Kidney (tissue), 14 donors: ENCODE measurements around the gene EXOSC2. TPM values are rescaled to one million over a fixed set of nuclear protein-coding genes. Genes with fewer than 3 reads are reported as not detected.

ENCODE experiments used
- DNase-seq, 5 donors: peaks; one replicate each; pipeline ENCODE4 v3.0.0-alpha.2; 2013 to 2020
- FAIRE-seq: peaks from 2 replicates; lab custom pipeline; 2012; peaks lifted over from hg19 to GRCh38; lab: Jason Lieb, UNC
- H3K27ac ChIP-seq, 2 donors: one replicate each; pipeline ENCODE4 v1.7.0; 2013; ENCODE audit warnings: low read depth in 2 of 2, low read length in 2 of 2, inconsistent platforms in 1 of 2
- H3K27me3 ChIP-seq: one replicate; pipeline ENCODE4 v1.7.1; 2013; ENCODE audit warnings: low read length, inconsistent platforms; ENCODE audit not compliant: control insufficient read depth, insufficient read depth
- H3K36me3 ChIP-seq, 3 donors: one replicate each; pipeline versions ENCODE4 v1.7.0 to v1.7.1; 2013; ENCODE audit warnings: low read length in 3 of 3, control low read depth in 1 of 3, inconsistent platforms in 1 of 3; ENCODE audit not compliant: insufficient read depth in 3 of 3, control insufficient read depth in 2 of 3
- H3K4me1 ChIP-seq, 3 donors: one replicate each; pipeline versions ENCODE4 v1.7.0 to v1.7.1; 2013; ENCODE audit warnings: low read length in 3 of 3, inconsistent platforms in 1 of 3, low read depth in 1 of 3; ENCODE audit not compliant: control insufficient read depth in 2 of 3, insufficient read depth in 2 of 3
- H3K4me3 ChIP-seq, 3 donors: one replicate each; pipeline versions ENCODE4 v1.7.0 to v1.8.1; 2013; ENCODE audit warnings: low read length in 3 of 3, control low read depth in 1 of 3, inconsistent platforms in 1 of 3
- H3K9ac ChIP-seq, 3 donors: one replicate each; pipeline versions ENCODE4 v1.7.0 to v1.7.1; 2013; ENCODE audit warnings: low read length in 3 of 3, control low read depth in 1 of 3, inconsistent platforms in 1 of 3
- H3K9me3 ChIP-seq, 3 donors: one replicate each; pipeline versions ENCODE4 v1.7.0 to v1.7.1; 2013; ENCODE audit warnings: low read length in 3 of 3, control low read depth in 1 of 3, inconsistent platforms in 1 of 3; ENCODE audit not compliant: control insufficient read depth in 2 of 3, insufficient read depth in 1 of 3
- CTCF ChIP-seq: IDR thresholded peaks from 3 replicates; pipeline ENCODE4 v1.5.1; 2012; ENCODE audit warnings: mild to moderate bottlenecking, moderate library complexity, borderline replicate concordance; ENCODE audit not compliant: insufficient read depth; ENCODE audit errors: extremely low read depth
- intact Hi-C: fragments of 100-400 bp; cut with DNase I; formaldehyde crosslinking; loops from one replicate; pipeline ENCODE4 v1.11.1; 2022
- polyA plus RNA-seq: library from polyadenylated mRNA; stranded (reverse); fragments of 350-450 nt; fragmentation: Illumina TruSeq; extraction: RNeasy Lipid Tissue Mini Kit (QIAGEN cat#74804); gene quantifications from one replicate; pipeline ENCODE4 v1.2.3, GENCODE V29; 2014; ENCODE audit warnings: low read depth, low replicate concordance; ENCODE audit not compliant: insufficient read depth
- total RNA-seq: library from RNA; stranded (reverse); fragmentation: NEBNext Ultra II Directional; extraction: Animal tissue kit (Norgen Biotek cat#: 25700); gene quantifications from one replicate; pipeline ENCODE4 v1.2.1, GENCODE V29; 2021
- donor health status: control.
- donor health status: control.
- donor health status: control.
- donor health status: control.
- donor health status: control.
- donor health status: DM: yes; HTN: yes; CAD: no.
- donor health status: Normal renal cell carcinoma (clear cell type).

The EXOSC2 gene
- total and polyA plus RNA-seq, 2 donors from 2014 or later, result 13.0 to 26.4 TPM

- Histone ChIP-seq H3K4me1 (peaks cover 0 to 3% (median 0%) of the 10 kb centered on the region in 3 donors), H3K36me3 (no peaks in the 10 kb centered on the region), H3K9ac (no peak overlapping the region), H3K27ac (no peak overlapping the region), H3K27me3 (peaks cover 41% of the 10 kb centered on the region), H3K4me3 (no peak overlapping the region), H3K9me3 (no peaks in the 10 kb centered on the region)
- TF ChIP-seq CTCF, result no peak
- FAIRE-seq (no peak), DNase-seq (no peak)
- intact Hi-C loops, result no loop called here
These were observed 29.7 kb upstream of the EXOSC2 start for GRCh38 chr9:130663977-130664250.

- no peaks in the 10 kb centered on the region for H3K9me3 ChIP-seq
- H3K36me3 ChIP-seq, result no peaks in the 10 kb centered on the region
- H3K27me3 ChIP-seq, result peaks cover 39% of the 10 kb centered on the region
- peak in 1 of 5 donors; percentile 18 for DNase-seq
- H3K27ac ChIP-seq, result no peak within 1 kb of the TSS
- no peak for FAIRE-seq
- intact Hi-C loops, result no loop called here
- H3K9ac ChIP-seq, result no peak within 1 kb of the TSS
- H3K4me1 ChIP-seq, result peaks cover 0 to 3% (median 0%) of the 10 kb centered on the region in 3 donors
- H3K4me3 ChIP-seq, result no peak within 1 kb of the TSS
- no peak for TF ChIP-seq CTCF
These were observed 29.1 kb upstream of the EXOSC2 start, which contains the start of gene PRDM12 for GRCh38 chr9:130664251-130665028. PRDM12 (plus strand) TSS chr9:130664594; CDS start chr9:130664654, 60 bp downstream.

- peaks cover 0 to 3% (median 0%) of the 10 kb centered on the region in 3 donors for H3K4me1 ChIP-seq
- H3K27ac ChIP-seq, result no peak overlapping the region
- no peaks in the 10 kb centered on the region for H3K9me3 ChIP-seq
- no peak for FAIRE-seq
- no peak overlapping the region for H3K4me3 ChIP-seq
- H3K9ac ChIP-seq, result no peak overlapping the region
- no peak for DNase-seq
- intact Hi-C loops, result no loop called here
- no peak for TF ChIP-seq CTCF
- peaks cover 38% of the 10 kb centered on the region for H3K27me3 ChIP-seq
- no peaks in the 10 kb centered on the region for H3K36me3 ChIP-seq
These were observed 28.6 kb upstream of the EXOSC2 start for GRCh38 chr9:130665029-130665430.
